Measurements from ENCODE around the gene IL21R. TPM values are rescaled to one million over a fixed set of nuclear protein-coding genes. Genes with fewer than 3 reads are reported as not detected.
"Not testable (repeated sequence)": the region's sequence is repeated elsewhere in the genome, so short reads cannot be mapped to it uniquely, and the experiment has no call there.

The IL21R gene
- total RNA-seq, 2 experiments from 2014 or later = 34.5 to 34.8 TPM

DNA sequence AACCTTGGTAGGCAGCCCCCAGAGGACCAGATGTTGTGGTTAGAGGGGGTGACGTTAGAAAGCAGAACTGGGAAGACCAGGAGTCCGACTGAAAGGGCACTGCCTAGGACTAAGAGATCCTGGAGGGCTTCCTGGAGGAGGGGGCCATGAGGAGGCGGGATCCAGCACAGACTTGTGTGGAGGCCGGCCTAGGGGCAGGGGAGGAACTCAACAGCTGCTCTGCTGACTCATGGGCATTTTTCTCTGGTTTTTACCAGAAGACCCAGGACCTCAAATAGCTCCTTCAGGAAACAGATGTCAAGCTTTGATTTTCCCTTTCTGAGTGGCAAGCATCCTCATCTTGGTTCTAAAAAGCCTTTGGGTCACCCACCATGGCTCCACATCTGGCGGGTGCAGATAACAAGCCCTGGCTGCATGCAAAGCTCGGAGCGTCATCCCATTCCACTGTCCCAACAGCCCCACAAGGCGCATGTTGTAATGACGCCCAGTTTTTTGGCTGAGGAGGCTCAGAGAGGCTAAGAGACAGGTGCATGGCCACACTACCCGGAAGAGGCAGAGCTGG is 29.0 kb downstream of the IL21R start:
- H3K9me3 ChIP-seq (ENCODE audit: control insufficient read depth in 1 of 2, insufficient read depth in 1 of 2, low read length in 2 of 2) = no peaks in the 10 kb centered on the region
- TF ChIP-seq, protein P1, sequence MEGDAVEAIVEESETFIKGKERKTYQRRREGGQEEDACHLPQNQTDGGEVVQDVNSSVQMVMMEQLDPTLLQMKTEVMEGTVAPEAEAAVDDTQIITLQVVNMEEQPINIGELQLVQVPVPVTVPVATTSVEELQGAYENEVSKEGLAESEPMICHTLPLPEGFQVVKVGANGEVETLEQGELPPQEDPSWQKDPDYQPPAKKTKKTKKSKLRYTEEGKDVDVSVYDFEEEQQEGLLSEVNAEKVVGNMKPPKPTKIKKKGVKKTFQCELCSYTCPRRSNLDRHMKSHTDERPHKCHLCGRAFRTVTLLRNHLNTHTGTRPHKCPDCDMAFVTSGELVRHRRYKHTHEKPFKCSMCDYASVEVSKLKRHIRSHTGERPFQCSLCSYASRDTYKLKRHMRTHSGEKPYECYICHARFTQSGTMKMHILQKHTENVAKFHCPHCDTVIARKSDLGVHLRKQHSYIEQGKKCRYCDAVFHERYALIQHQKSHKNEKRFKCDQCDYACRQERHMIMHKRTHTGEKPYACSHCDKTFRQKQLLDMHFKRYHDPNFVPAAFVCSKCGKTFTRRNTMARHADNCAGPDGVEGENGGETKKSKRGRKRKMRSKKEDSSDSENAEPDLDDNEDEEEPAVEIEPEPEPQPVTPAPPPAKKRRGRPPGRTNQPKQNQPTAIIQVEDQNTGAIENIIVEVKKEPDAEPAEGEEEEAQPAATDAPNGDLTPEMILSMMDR (IDR thresholded peaks at IDR 0.05) = no peak
- H3K27ac ChIP-seq (ENCODE audit: low read depth in 1 of 2, low read length in 2 of 2) = no peak overlapping the region
- POLR2A ChIA-PET = interaction anchor here (1.1 to 1.4 kb wide), 3 partner anchors 21 to 29 kb away, joined by 3 to 4 read pairs (median 3); partner anchors contain the start of gene IL21R
- H3K27me3 ChIP-seq (ENCODE audit: control insufficient read depth in 1 of 2, insufficient read depth in 2 of 2, low read length in 2 of 2) = no peaks in the 10 kb centered on the region
- intact Hi-C loops (cut with DNase I, micrococcal nuclease) = no loop called here
- H3K27me3 Mint-ChIP-seq = no peaks in the 10 kb centered on the region
- H3K36me3 Mint-ChIP-seq (ENCODE audit: low read depth) = peaks cover 78% of the 10 kb centered on the region
- no peak overlapping the region for H3K4me3 ChIP-seq (ENCODE audit: low read length)
- H3K4me1 Mint-ChIP-seq (ENCODE audit: low read depth) = peaks cover 58% of the 10 kb centered on the region
- DNase-seq = peak in 2 of 14 experiments; percentile 22 to 29
- peaks cover 60% of the 10 kb centered on the region for H3K36me3 ChIP-seq (ENCODE audit: insufficient read depth, low read length)
- CTCF ChIA-PET = no interaction called here
- H3K27ac Mint-ChIP-seq = peak overlapping the region; percentile 56
- no peak for ATAC-seq (ENCODE audit: poor library complexity)
- peaks cover 32% of the 10 kb centered on the region for H3K4me1 ChIP-seq (ENCODE audit: insufficient read depth, low read length)
- no peaks in the 10 kb centered on the region for H3K9me3 Mint-ChIP-seq
- no peak overlapping the region for H3K4me3 Mint-ChIP-seq

DNA sequence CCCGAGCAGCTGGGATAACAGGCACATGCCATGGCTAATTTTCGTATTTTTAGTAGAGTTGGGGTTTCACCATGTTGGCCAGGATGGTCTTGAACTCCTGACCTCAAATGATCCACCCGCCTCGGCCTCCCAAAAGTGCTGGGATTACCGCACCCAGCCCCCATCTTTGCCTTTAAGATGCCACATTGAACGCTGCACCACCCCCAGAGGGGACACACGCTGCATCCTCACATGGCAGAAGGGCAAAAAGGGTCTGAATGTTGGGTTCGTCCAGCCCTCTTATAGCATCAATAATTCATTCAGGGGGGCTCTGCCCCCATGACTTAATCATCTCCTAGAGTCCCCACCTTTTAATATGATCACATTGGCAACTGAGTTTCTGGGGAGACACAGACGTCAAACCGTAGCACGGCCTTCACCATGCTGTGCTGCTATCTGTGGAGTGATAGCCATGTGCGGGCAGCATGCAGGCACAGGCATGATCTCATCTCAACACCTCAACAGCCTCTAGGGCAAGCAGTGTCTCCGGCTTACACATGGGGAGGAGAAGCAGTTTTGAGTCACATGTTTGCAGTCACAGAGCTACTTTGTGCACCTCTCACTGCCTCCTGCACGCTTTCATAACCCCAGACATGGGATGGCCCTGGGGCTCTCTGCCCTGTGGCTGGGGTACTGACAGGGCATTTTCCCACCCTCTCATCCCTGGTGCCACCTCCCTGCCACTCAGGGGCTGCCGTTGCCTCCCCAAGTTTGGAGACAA is 30.0 kb downstream of the IL21R start:
- ATAC-seq (ENCODE audit: poor library complexity) = no peak
- CTCF ChIA-PET = no interaction called here
- Mint-ChIP-seq H3K36me3 (ENCODE audit: low read depth) (peaks cover 78% of the 10 kb centered on the region), H3K4me1 (ENCODE audit: low read depth) (peaks cover 54% of the 10 kb centered on the region), H3K4me3 (no peak overlapping the region), H3K27ac (peak overlapping the region; percentile 79), H3K9me3 (no peaks in the 10 kb centered on the region), H3K27me3 (no peaks in the 10 kb centered on the region)
- peak in 1 of 14 experiments; percentile 26 for DNase-seq
- H3K27ac ChIP-seq (ENCODE audit: low read depth in 1 of 2, low read length in 2 of 2) = no peak overlapping the region
- intact Hi-C loops (cut with DNase I, micrococcal nuclease) = no loop called here
- POLR2A ChIA-PET = interaction anchor here (1.1 to 1.4 kb wide), 2 partner anchors 20 to 30 kb away, joined by 3 to 4 read pairs; partner anchors contain the start of gene IL21R
- H3K36me3 ChIP-seq (ENCODE audit: insufficient read depth, low read length) = peaks cover 69% of the 10 kb centered on the region
- no peak overlapping the region for H3K4me3 ChIP-seq (ENCODE audit: low read length)
- no peaks in the 10 kb centered on the region for H3K9me3 ChIP-seq (ENCODE audit: control insufficient read depth in 1 of 2, insufficient read depth in 1 of 2, low read length in 2 of 2)
- TF ChIP-seq, protein P1 (IDR thresholded peaks at IDR 0.05) = no peak
- H3K27me3 ChIP-seq (ENCODE audit: control insufficient read depth in 1 of 2, insufficient read depth in 2 of 2, low read length in 2 of 2) = no peaks in the 10 kb centered on the region
- peaks cover 23% of the 10 kb centered on the region for H3K4me1 ChIP-seq (ENCODE audit: insufficient read depth, low read length)

DNA sequence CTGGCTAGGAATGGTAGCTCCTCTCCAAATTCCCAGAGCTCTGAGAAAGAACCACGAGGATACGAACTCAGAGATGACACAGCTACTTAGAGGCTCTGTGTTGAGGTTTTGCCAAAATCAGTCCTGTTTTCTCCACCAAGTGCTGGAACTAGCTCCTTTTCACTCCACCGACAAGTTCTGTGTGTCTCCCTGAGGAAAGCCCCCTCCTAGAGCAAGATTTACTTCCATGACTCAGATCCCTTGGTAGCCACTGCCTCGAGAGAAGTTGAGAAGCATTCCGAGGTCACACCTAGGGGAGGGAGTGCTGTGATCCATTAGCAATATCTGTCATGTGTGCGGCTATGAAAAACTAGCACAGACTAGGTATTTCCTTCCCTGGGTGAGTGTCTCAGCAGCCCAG is 30.6 kb downstream of the IL21R start:
- Mint-ChIP-seq H3K4me1 (ENCODE audit: low read depth) (peaks cover 48% of the 10 kb centered on the region), H3K36me3 (ENCODE audit: low read depth) (peaks cover 78% of the 10 kb centered on the region), H3K27ac (peak overlapping the region; percentile 79), H3K4me3 (no peak overlapping the region), H3K9me3 (no peaks in the 10 kb centered on the region), H3K27me3 (no peaks in the 10 kb centered on the region)
- CTCF ChIA-PET = no interaction called here
- intact Hi-C loops (cut with DNase I, micrococcal nuclease) = no loop called here
- Histone ChIP-seq H3K4me1 (ENCODE audit: insufficient read depth, low read length) (peaks cover 17% of the 10 kb centered on the region), H3K36me3 (ENCODE audit: insufficient read depth, low read length) (peaks cover 75% of the 10 kb centered on the region), H3K9me3 (ENCODE audit: control insufficient read depth in 1 of 2, insufficient read depth in 1 of 2, low read length in 2 of 2) (no peaks in the 10 kb centered on the region), H3K27ac (ENCODE audit: low read depth in 1 of 2, low read length in 2 of 2) (no peak overlapping the region), H3K4me3 (ENCODE audit: low read length) (no peak overlapping the region), H3K27me3 (ENCODE audit: control insufficient read depth in 1 of 2, insufficient read depth in 2 of 2, low read length in 2 of 2) (no peaks in the 10 kb centered on the region)
- TF ChIP-seq, protein P1 (IDR thresholded peaks at IDR 0.05) = no peak
- no peak for DNase-seq
- POLR2A ChIA-PET = interaction anchor here (0.7 kb wide), 1 partner anchor 828 kb away, joined by 3 read pairs; no protein-coding TSS in a partner anchor
- ATAC-seq (ENCODE audit: poor library complexity) = no peak

DNA sequence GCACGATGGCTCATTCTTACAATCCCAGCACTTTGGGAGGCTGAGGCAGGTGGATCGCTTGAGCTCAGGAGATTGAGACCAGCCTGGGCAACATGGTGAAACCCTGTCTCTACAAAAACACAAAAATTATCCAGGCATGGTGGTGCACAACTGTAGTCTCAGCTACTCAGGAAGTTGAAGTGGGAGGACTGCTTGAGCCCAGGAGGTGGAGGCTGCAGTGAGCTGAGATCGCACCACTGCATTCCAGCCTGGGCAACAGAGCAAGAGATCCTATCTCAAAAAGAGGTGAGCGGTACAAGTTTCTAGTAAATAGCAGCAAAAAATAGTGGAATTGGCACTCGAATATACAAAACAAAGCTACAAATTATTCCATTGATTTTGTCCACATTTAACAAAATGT is 31.2 kb downstream of the IL21R start:
- DNase-seq; H3K27ac ChIP-seq (ENCODE audit: low read depth in 1 of 2, low read length in 2 of 2): not testable (repeated sequence)

More for the DNA sequence above, 31.2 kb downstream of the IL21R start:
- CTCF ChIA-PET; H3K9me3 ChIP-seq (ENCODE audit: control insufficient read depth in 1 of 2, insufficient read depth in 1 of 2, low read length in 2 of 2); H3K9me3 Mint-ChIP-seq; H3K27me3 Mint-ChIP-seq; ATAC-seq (ENCODE audit: poor library complexity); intact Hi-C loops (cut with DNase I, micrococcal nuclease); H3K4me3 ChIP-seq (ENCODE audit: low read length); H3K27me3 ChIP-seq (ENCODE audit: control insufficient read depth in 1 of 2, insufficient read depth in 2 of 2, low read length in 2 of 2); H3K4me3 Mint-ChIP-seq: not testable (repeated sequence)
- peaks cover 14% of the 10 kb centered on the region for H3K4me1 ChIP-seq (ENCODE audit: insufficient read depth, low read length)
- peaks cover 83% of the 10 kb centered on the region for H3K36me3 Mint-ChIP-seq (ENCODE audit: low read depth)
- peaks cover 82% of the 10 kb centered on the region for H3K36me3 ChIP-seq (ENCODE audit: insufficient read depth, low read length)
- POLR2A ChIA-PET = interaction anchor here (0.7 to 1.2 kb wide), 2 partner anchors 17 to 829 kb away, joined by 3 read pairs; no protein-coding TSS in a partner anchor
- peak overlapping the region; percentile 79 for H3K27ac Mint-ChIP-seq
- peaks cover 43% of the 10 kb centered on the region for H3K4me1 Mint-ChIP-seq (ENCODE audit: low read depth)

Data from CD4-positive, alpha-beta T cell (primary cell).